OCI-LY3 (cell line): ENCODE data around the gene PIAS4.

Source experiments
- CTCF ChIP-seq: fragments of 200-600, 300-600 bp; sonication (generic); IDR thresholded peaks from 2 replicates; pipeline ENCODE4 v1.5.1; 2014; ENCODE audit warnings: antibody characterized with exemption, low read length, low read depth
- EZH2phosphoT487 ChIP-seq: fragments of 200-600 bp; shearing (Covaris generic); IDR thresholded peaks from 2 replicates; pipeline ENCODE4 v1.6.1; 2018; ENCODE audit warnings: antibody characterized with exemption, mixed run types, low read depth

GRCh38 chr19:4035018-4035566 lies 27.6 kb downstream of the PIAS4 start:
- TF ChIP-seq CTCF (no peak), EZH2phosphoT487 (no peak)
